Epithelial cell of proximal tubule (primary cell): ENCODE measurements around the gene RAI14. TPM values are rescaled to one million over a fixed set of nuclear protein-coding genes. Genes with fewer than 3 reads are reported as not detected.

Source experiments
- DNase-seq: peaks from one replicate; pipeline ENCODE4 v3.0.0-alpha.2; 2011; ENCODE audit warnings: low read depth
- H3K4me3 ChIP-seq: 2 replicates; pipeline ENCODE4 v1.5.1; 2011; ENCODE audit warnings: low read depth, mild to moderate bottlenecking, low read length
- CTCF ChIP-seq: conservative IDR thresholded peaks from 2 replicates; pipeline ENCODE4 v1.5.1; 2012; ENCODE audit warnings: low read depth, mild to moderate bottlenecking, low read length
- total RNA-seq: library from RNA; depleted of rRNA; stranded (reverse); fragments of >200 nt; gene quantifications from 2 replicates; pipeline ENCODE4 v1.2.3, GENCODE V29; 2015

RAI14 gene
- total RNA-seq, 1 donor from 2014 or later = 139 TPM

- TF ChIP-seq CTCF = no peak
- DNase-seq = no peak
- no peak overlapping the region for H3K4me3 ChIP-seq
Observed at GRCh38 chr5:34653708-34654107, 2.4 kb upstream of the RAI14 start.

- TF ChIP-seq CTCF = no peak
- peak; percentile 85 for DNase-seq
Observed at GRCh38 chr5:34655354-34655991, 655 bp upstream of the RAI14 start.

GRCh38 chr5:34656700-34657273 is 659 bp downstream of the RAI14 start:
- peak overlapping the region; percentile 87 for H3K4me3 ChIP-seq
- no peak for DNase-seq
- TF ChIP-seq CTCF = no peak

More at GRCh38 chr5:34655354-34655991, 655 bp upstream of the RAI14 start:
- H3K4me3 ChIP-seq = peak overlapping the region; percentile 87

GRCh38 chr5:34657274-34657921 is 1.3 kb downstream of the RAI14 start:
- peak overlapping the region; percentile 87 for H3K4me3 ChIP-seq
- DNase-seq = no peak
- no peak for TF ChIP-seq CTCF

GRCh38 chr5:34657988-34658387 is 1.9 kb downstream of the RAI14 start:
- peak; percentile 16 for TF ChIP-seq CTCF
- DNase-seq = no peak
- peak overlapping the region; percentile 87 for H3K4me3 ChIP-seq

- no peak for DNase-seq
- no peak overlapping the region for H3K4me3 ChIP-seq
- no peak for TF ChIP-seq CTCF
Observed at GRCh38 chr5:34659168-34659567, 3.0 kb downstream of the RAI14 start.

- H3K4me3 ChIP-seq = no peak overlapping the region
- no peak for TF ChIP-seq CTCF
- DNase-seq = peak; percentile 93
Observed at GRCh38 chr5:34660444-34660843, 4.3 kb downstream of the RAI14 start.
